IMR-90 (cell line): Measurements from ENCODE around the gene TPM4. TPM values are rescaled to one million over a fixed set of nuclear protein-coding genes. Genes with fewer than 3 reads are reported as not detected.

Experiments
- ATAC-seq: fragments of 200-7000 bp; cut with Tn5 transposase; 2 replicates; pipeline ENCODE4 v1.9.1; 2020; ENCODE audit warnings: low read depth, mild to moderate bottlenecking, moderate library complexity
- BruUV-seq: library from RNA; stranded (reverse); fragments of 400-500 nt; replicated peaks from 2 replicates; lab custom pipeline; 2021; lab: Mats Ljungman, UMichigan
- CTCF ChIA-PET: fragments of 300-600 bp; formaldehyde crosslinking; extraction: SDS; loops from one replicate; lab custom pipeline; 2021; ENCODE audit warnings: antibody characterized with exemption; lab: Yijun Ruan, JAX
- POLR2A ChIA-PET: fragments of 300-600 bp; sonication (Branson Sonifier 250); formaldehyde crosslinking; loops from one replicate; lab custom pipeline; 2022; ENCODE audit warnings: antibody characterized with exemption; ENCODE audit not compliant: unreplicated experiment; lab: Charles Lee
- DNase-seq: peaks from one replicate; pipeline ENCODE4 v3.0.0; 2013
- H2AFZ ChIP-seq: replicated peaks from 2 replicates; pipeline ENCODE3; 2013; ENCODE audit warnings: low read length, mild to moderate bottlenecking; ENCODE audit not compliant: poor library complexity
- H2AK5ac ChIP-seq: 2 replicates; pipeline ENCODE4 v1.6.1; 2013; ENCODE audit warnings: low read depth, low read length, inconsistent platforms
- H2AK9ac ChIP-seq: replicated peaks from 2 replicates; pipeline ENCODE3; 2013; ENCODE audit warnings: mild to moderate bottlenecking, low read depth, low read length, moderate library complexity; ENCODE audit not compliant: poor library complexity
- H2BK120ac ChIP-seq: 2 replicates; pipeline ENCODE4 v1.6.1; 2013; ENCODE audit warnings: low read depth, low read length, inconsistent platforms
- H2BK15ac ChIP-seq: 3 replicates; pipeline ENCODE4 v1.6.1; 2013; ENCODE audit warnings: low read depth, low read length, inconsistent platforms
- H2BK20ac ChIP-seq: 2 replicates; pipeline ENCODE4 v1.6.1; 2013; ENCODE audit warnings: low read depth, mild to moderate bottlenecking, inconsistent platforms, low read length, moderate library complexity
- H2BK5ac ChIP-seq: 2 replicates; pipeline ENCODE4 v1.6.1; 2013; ENCODE audit warnings: mild to moderate bottlenecking, low read depth, low read length, inconsistent platforms; ENCODE audit not compliant: poor library complexity, severe bottlenecking
- H3K14ac ChIP-seq: replicated peaks from 2 replicates; pipeline ENCODE4 v1.6.1; 2013; ENCODE audit warnings: low read depth, low read length, inconsistent platforms
- H3K18ac ChIP-seq: 2 replicates; pipeline ENCODE4 v1.6.1; 2013; ENCODE audit warnings: low read depth, low read length, control low read depth
- H3K23ac ChIP-seq: 2 replicates; pipeline ENCODE4 v1.6.1; 2013; ENCODE audit warnings: low read depth, low read length, inconsistent platforms
- H3K27ac ChIP-seq: 2 replicates; pipeline ENCODE4 v1.5.1; 2013; ENCODE audit warnings: mild to moderate bottlenecking, control low read depth, low read length; ENCODE audit not compliant: insufficient read depth
- H3K27me3 ChIP-seq: 2 replicates; pipeline ENCODE4 v1.6.1; 2013; ENCODE audit warnings: low read length; ENCODE audit not compliant: control insufficient read depth, insufficient read depth
- H3K36me3 ChIP-seq: 2 replicates; pipeline ENCODE4 v1.6.1; 2013; ENCODE audit warnings: low read length, mixed read lengths; ENCODE audit not compliant: control insufficient read depth, insufficient read depth
- H3K4ac ChIP-seq: 2 replicates; pipeline ENCODE4 v1.6.1; 2013; ENCODE audit warnings: low read depth, low read length, inconsistent platforms
- H3K4me1 ChIP-seq: 2 replicates; pipeline ENCODE4 v1.6.1; 2013; ENCODE audit warnings: low read length, mixed read lengths; ENCODE audit not compliant: control insufficient read depth, insufficient read depth
- H3K4me2 ChIP-seq: 2 replicates; pipeline ENCODE4 v1.6.1; 2013; ENCODE audit warnings: low read depth, mild to moderate bottlenecking, control low read depth, low read length, moderate library complexity
- H3K4me3 ChIP-seq: 2 replicates; pipeline ENCODE4 v1.5.1; 2013; ENCODE audit warnings: low read depth, mild to moderate bottlenecking, control low read depth, low read length, moderate library complexity; ENCODE audit not compliant: insufficient read depth
- H3K56ac ChIP-seq: 2 replicates; pipeline ENCODE4 v1.6.1; 2013; ENCODE audit warnings: low read length, inconsistent platforms; ENCODE audit not compliant: insufficient read depth; ENCODE audit errors: extremely low read depth
- H3K79me1 ChIP-seq, 2 experiments: 2 replicates each; pipeline ENCODE4 v1.6.1; 2013; ENCODE audit warnings: low read length in 2 of 2, inconsistent platforms in 1 of 2, low read depth in 1 of 2
- H3K9ac ChIP-seq: 2 replicates; pipeline ENCODE4 v1.6.1; 2013; ENCODE audit warnings: low read depth, low read length, control low read depth
- H3K9me1 ChIP-seq: 2 replicates; pipeline ENCODE4 v1.6.1; 2013; ENCODE audit warnings: low read length, inconsistent platforms; ENCODE audit not compliant: insufficient read depth
- H3K9me3 ChIP-seq: 2 replicates; pipeline ENCODE4 v1.6.1; 2013; ENCODE audit warnings: low read length; ENCODE audit not compliant: control insufficient read depth, insufficient read depth
- H4K20me1 ChIP-seq: 2 replicates; pipeline ENCODE4 v1.6.1; 2013; ENCODE audit warnings: low read length, inconsistent platforms; ENCODE audit not compliant: insufficient read depth
- H4K5ac ChIP-seq: 2 replicates; pipeline ENCODE4 v1.6.1; 2013; ENCODE audit warnings: mild to moderate bottlenecking, low read depth, low read length, control low read depth
- H4K8ac ChIP-seq, 2 experiments: 2 replicates each; pipeline ENCODE4 v1.6.1; 2013; ENCODE audit warnings: low read depth in 2 of 2, low read length in 2 of 2, control low read depth in 1 of 2, inconsistent platforms in 1 of 2
- H4K91ac ChIP-seq: 2 replicates; pipeline ENCODE4 v1.6.1; 2013; ENCODE audit warnings: low read depth, low read length, inconsistent platforms; ENCODE audit not compliant: insufficient read depth
- BHLHE40 ChIP-seq: fragments of 150-350 bp; IDR thresholded peaks from 2 replicates; pipeline ENCODE4 v1.6.1; 2016; ENCODE audit warnings: mild to moderate bottlenecking, low read depth, low read length
- CEBPB ChIP-seq: IDR thresholded peaks from 2 replicates; pipeline ENCODE4 v1.6.1; 2012; ENCODE audit warnings: low read depth, low read length, improper control_type of control experiment
- CHD1 ChIP-seq: IDR thresholded peaks from 2 replicates; pipeline ENCODE4 v1.6.1; 2012; ENCODE audit warnings: low read depth, low read length, improper control_type of control experiment
- FOS ChIP-seq: fragments of 150-350 bp; IDR thresholded peaks from 2 replicates; pipeline ENCODE4 v1.6.1; 2016; ENCODE audit warnings: low read depth, low read length
- MAFK ChIP-seq: IDR thresholded peaks from 2 replicates; pipeline ENCODE4 v1.6.1; 2012; ENCODE audit warnings: low read depth, low read length, improper control_type of control experiment
- MXI1 ChIP-seq: IDR thresholded peaks from 2 replicates; pipeline ENCODE4 v1.6.1; 2012; ENCODE audit warnings: low read depth, mild to moderate bottlenecking, low read length, moderate library complexity, borderline replicate concordance
- NFE2L2 ChIP-seq: fragments of 150-350 bp; IDR thresholded peaks from 2 replicates; pipeline ENCODE4 v1.6.1; 2016; ENCODE audit warnings: low read depth, mild to moderate bottlenecking, low read length
- POLR2A ChIP-seq: IDR thresholded peaks from 2 replicates; pipeline ENCODE4 v1.6.1; 2012; ENCODE audit warnings: mild to moderate bottlenecking, low read depth, low read length
- RCOR1 ChIP-seq: IDR thresholded peaks from 2 replicates; pipeline ENCODE4 v1.6.1; 2012; ENCODE audit warnings: mild to moderate bottlenecking, low read length, improper control_type of control experiment; ENCODE audit not compliant: insufficient replicate concordance
- RFX5 ChIP-seq: IDR thresholded peaks from 2 replicates; pipeline ENCODE4 v1.8.0; 2012; ENCODE audit warnings: low read depth, mild to moderate bottlenecking, low read length, moderate library complexity
- SMC3 ChIP-seq: fragments of 150-350 bp; IDR thresholded peaks from 2 replicates; pipeline ENCODE4 v1.6.1; 2016; ENCODE audit warnings: low read depth, mild to moderate bottlenecking, antibody characterized with exemption, low read length, moderate library complexity
- WGBS, 2 experiments: methylation state at CpG; one replicate each; pipeline versions ENCODE4 v1.1.5 to v1.1.7; 2013; ENCODE audit warnings: missing lambda C conversion rate in 2 of 2; ENCODE audit not compliant: insufficient read length in 1 of 2; ENCODE audit errors: extremely low coverage in 2 of 2; 5-methylcytosine and 5-hydroxymethylcytosine counted together
- dilution Hi-C: fragments of 300-500 bp; cut with HindIII; formaldehyde crosslinking; loops from one replicate; pipeline ENCODE4 v1.14.3; 2018; ENCODE audit warnings: low sequenced_read_pairs; ENCODE audit not compliant: unreplicated experiment
- in situ Hi-C: fragments of 300-500 bp; cut with MboI; formaldehyde crosslinking; loops from 3 replicates; pipeline ENCODE4 v1.14.3; 2019; ENCODE audit warnings: low sequenced_read_pairs, inconsistent platforms, mixed read lengths
- intact Hi-C: fragments of 100-400 bp; cut with micrococcal nuclease; formaldehyde crosslinking; loops from 2 replicates; pipeline ENCODE4 v1.10.0; 2022
- polyA plus RNA-seq, 3 experiments: library from polyadenylated mRNA; depleted of rRNA; stranded (reverse); fragments of >200 nt; gene quantifications; 2 replicates each; pipeline ENCODE4 v1.2.3, GENCODE V29; 2012; ENCODE audit warnings: low replicate concordance in 1 of 3
- total RNA-seq: library from RNA; depleted of rRNA; stranded (reverse); fragments of >200 nt; gene quantifications from 2 replicates; pipeline ENCODE4 v1.2.3, GENCODE V29; 2012
- TF ChIP-seq, protein P1 (sequence below): fragments of 150-350 bp; IDR thresholded peaks from 2 replicates; pipeline ENCODE4 v1.6.1; 2016; ENCODE audit warnings: low read depth, mild to moderate bottlenecking, low read length, moderate library complexity, borderline replicate concordance
- TF ChIP-seq, protein P2 (sequence below): fragments of 150-350 bp; IDR thresholded peaks from 2 replicates; pipeline ENCODE4 v1.6.1; 2017; ENCODE audit warnings: mild to moderate bottlenecking, antibody characterized with exemption, low read length, low read depth

TPM4 gene
- total and polyA plus RNA-seq, 2 of the 4 experiments (the other 2 are of a cell fraction): 1,075 to 1,160 TPM

- CTCF ChIA-PET: interaction anchor here (1.2 kb wide), 1 partner anchor 13 kb away, joined by 4 read pairs; no protein-coding TSS in a partner anchor
- TF ChIP-seq RFX5 (no peak), FOS (no peak), POLR2A (no peak), MXI1 (no peak), NFE2L2 (no peak), SMC3 (no peak), BHLHE40 (no peak), MAFK (no peak), CHD1 (no peak), CEBPB (no peak), RCOR1 (no peak)
- TF ChIP-seq, protein P1, sequence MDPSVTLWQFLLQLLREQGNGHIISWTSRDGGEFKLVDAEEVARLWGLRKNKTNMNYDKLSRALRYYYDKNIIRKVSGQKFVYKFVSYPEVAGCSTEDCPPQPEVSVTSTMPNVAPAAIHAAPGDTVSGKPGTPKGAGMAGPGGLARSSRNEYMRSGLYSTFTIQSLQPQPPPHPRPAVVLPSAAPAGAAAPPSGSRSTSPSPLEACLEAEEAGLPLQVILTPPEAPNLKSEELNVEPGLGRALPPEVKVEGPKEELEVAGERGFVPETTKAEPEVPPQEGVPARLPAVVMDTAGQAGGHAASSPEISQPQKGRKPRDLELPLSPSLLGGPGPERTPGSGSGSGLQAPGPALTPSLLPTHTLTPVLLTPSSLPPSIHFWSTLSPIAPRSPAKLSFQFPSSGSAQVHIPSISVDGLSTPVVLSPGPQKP: no peak
- TF ChIP-seq, protein P2, sequence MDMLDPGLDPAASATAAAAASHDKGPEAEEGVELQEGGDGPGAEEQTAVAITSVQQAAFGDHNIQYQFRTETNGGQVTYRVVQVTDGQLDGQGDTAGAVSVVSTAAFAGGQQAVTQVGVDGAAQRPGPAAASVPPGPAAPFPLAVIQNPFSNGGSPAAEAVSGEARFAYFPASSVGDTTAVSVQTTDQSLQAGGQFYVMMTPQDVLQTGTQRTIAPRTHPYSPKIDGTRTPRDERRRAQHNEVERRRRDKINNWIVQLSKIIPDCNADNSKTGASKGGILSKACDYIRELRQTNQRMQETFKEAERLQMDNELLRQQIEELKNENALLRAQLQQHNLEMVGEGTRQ: no peak
These were observed 72.3 kb downstream of the TPM4 start for GRCh38 chr19:16148443-16149229.

More at GRCh38 chr19:16148443-16149229, 72.3 kb downstream of the TPM4 start:
- Histone ChIP-seq H3K9me3 (no peaks in the 10 kb centered on the region), H2AK9ac (peak overlapping the region; percentile 1), H3K4me1 (peaks cover 6% of the 10 kb centered on the region), H2BK20ac (peak overlapping the region; percentile 11), H3K36me3 (no peaks in the 10 kb centered on the region), H3K4ac (peak overlapping the region; percentile 52), H4K20me1 (no peaks in the 10 kb centered on the region), H3K79me1 (no peaks in the 10 kb centered on the region), H3K56ac (no peak overlapping the region), H2BK5ac (peak overlapping the region; percentile 39), H3K4me3 (no peak overlapping the region), H3K14ac (0 out of 2 replicates have a peak overlapping the region, but pooled peaks have one; percentile 48), H3K4me2 (peak overlapping the region; percentile 53), H2AK5ac (peak overlapping the region; percentile 49; the same call in 1 of the 2 replicates), H2AFZ (peak overlapping the region; percentile 46), H3K9me1 (peaks cover 13% of the 10 kb centered on the region; the same call in 1 of the 2 replicates), H3K9ac (no peak overlapping the region), H4K5ac (no peak overlapping the region; the same call in 1 of the 2 replicates), H4K91ac (peak overlapping the region; percentile 79; the same call in 1 of the 2 replicates), H2BK15ac (0 out of 3 replicates have a peak overlapping the region, but pooled peaks have one; percentile 53), H3K27ac (peak overlapping the region; percentile 80), H4K8ac (peak overlapping the region in 1 of 2 experiments; percentile 68; a peak in 3 of 4 replicates), H2BK120ac (peak overlapping the region; percentile 71), H3K18ac (peak overlapping the region; percentile 38), H3K27me3 (no peaks in the 10 kb centered on the region; the same call in 1 of the 2 replicates), H3K23ac (no peak overlapping the region)
- POLR2A ChIA-PET: interaction anchor here (0.6 kb wide), 1 partner anchor 29 kb away, joined by 3 read pairs; no protein-coding TSS in a partner anchor
- BruUV-seq: no TSS peak
- intact Hi-C loops (loop anchor here (5.0 kb wide), 1 partner anchor 36 kb away; the partner anchor contains the start of gene RAB8A), dilution Hi-C loops (no loop called here), in situ Hi-C loops (no loop called here)
- DNase-seq: no peak
- WGBS, 2 experiments: 74% methylated on average over 6 of the region's 8 CpGs; no CpG with 5 or more reads in 1 of the 2 experiments
- ATAC-seq: no peak; the same call in 1 of the 2 replicates
